Suprapubic skin (tissue), 4 donors: ENCODE measurements around the gene TMEM213. TPM values are rescaled to one million over a fixed set of nuclear protein-coding genes. Genes with fewer than 3 reads are reported as not detected.
"Not testable (repeated sequence)": the region's sequence is repeated elsewhere in the genome, so short reads cannot be mapped to it uniquely, and the experiment has no call there.

Source experiments
- DNase-seq, 2 donors: peaks; one replicate each; pipeline ENCODE4 v3.0.0-alpha.2; 2019; ENCODE audit warnings: low spot score in 2 of 2
- H3K27ac ChIP-seq: fragments of 200-600 bp; sonication (generic); one replicate; pipeline ENCODE4 v1.5.1; 2019
- H3K27me3 ChIP-seq: fragments of 200-600 bp; sonication (generic); one replicate; pipeline ENCODE4 v1.5.1; 2019
- H3K36me3 ChIP-seq: fragments of 200-600 bp; sonication (generic); one replicate; pipeline ENCODE4 v1.5.1; 2019
- H3K4me1 ChIP-seq: fragments of 200-600 bp; sonication (generic); one replicate; pipeline ENCODE4 v1.5.1; 2019
- H3K4me3 ChIP-seq: fragments of 200-600 bp; sonication (generic); one replicate; pipeline ENCODE4 v1.5.1; 2019; ENCODE audit warnings: mild to moderate bottlenecking
- H3K9me3 ChIP-seq: fragments of 200-600 bp; sonication (generic); one replicate; pipeline ENCODE4 v1.5.1; 2019
- CTCF ChIP-seq, 2 donors: fragments of 200-600 bp in 1 of 2; fragments of 450-650 bp in 1 of 2; sonication (generic) in 1 of 2; IDR thresholded peaks; one replicate each; pipeline ENCODE4 v1.5.1; 2016 to 2019; ENCODE audit warnings: antibody characterized with exemption in 2 of 2, mild to moderate bottlenecking in 1 of 2, moderate library complexity in 1 of 2
- EP300 ChIP-seq: sonication (generic); formaldehyde crosslinking; IDR thresholded peaks from one replicate; pipeline ENCODE4 v1.6.1; 2017; ENCODE audit warnings: antibody characterized with exemption
- POLR2A ChIP-seq, 2 donors: fragments of 450-650 bp; IDR thresholded peaks; one replicate each; pipeline ENCODE4 v1.6.1; 2017; ENCODE audit warnings: antibody characterized with exemption in 2 of 2, mild to moderate bottlenecking in 2 of 2, moderate library complexity in 2 of 2
- POLR2AphosphoS5 ChIP-seq, 3 donors: sonication (generic); formaldehyde crosslinking; IDR thresholded peaks; one replicate each; pipeline ENCODE4 v1.6.1; 2017; ENCODE audit warnings: antibody characterized with exemption in 3 of 3
- WGBS: methylation state at CpG from one replicate; pipeline ENCODE4 v1.1.5; 2018; 5-methylcytosine and 5-hydroxymethylcytosine counted together
- total RNA-seq, 4 donors: library from RNA; depleted of rRNA; stranded (reverse); fragments of >200 nt; gene quantifications; one replicate each; pipeline ENCODE4 v1.1.0, GENCODE V29; 2016

The TMEM213 gene
- total RNA-seq, 4 donors from 2014 or later, result 11.4 to 20.8 (median 14.8) TPM

GRCh38 chr7:138776166-138776833 lies 21.5 kb upstream of the TMEM213 start:
- Histone ChIP-seq H3K27me3 (peaks cover 4% of the 10 kb centered on the region), H3K9me3 (no peaks in the 10 kb centered on the region), H3K36me3 (no peaks in the 10 kb centered on the region), H3K27ac (peak overlapping the region; percentile 28), H3K4me1 (no peaks in the 10 kb centered on the region), H3K4me3 (no peak overlapping the region)
- 43% methylated on average over 10 of the region's 10 CpGs for WGBS
- peak in 1 of 2 donors; percentile 18 for DNase-seq
- no peak for TF ChIP-seq POLR2A (IDR thresholded peaks at IDR 0.05)
- no peak for TF ChIP-seq CTCF (IDR thresholded peaks at IDR 0.05)
- no peak for TF ChIP-seq POLR2AphosphoS5 (IDR thresholded peaks at IDR 0.05)
- TF ChIP-seq EP300, result no peak

- TF ChIP-seq CTCF (IDR thresholded peaks at IDR 0.05), result no peak
- TF ChIP-seq POLR2A (IDR thresholded peaks at IDR 0.05), result no peak
- TF ChIP-seq EP300, result no peak
- no peak for TF ChIP-seq POLR2AphosphoS5 (IDR thresholded peaks at IDR 0.05)
- Histone ChIP-seq H3K36me3 (no peaks in the 10 kb centered on the region), H3K4me3 (no peak overlapping the region), H3K27ac (no peak overlapping the region), H3K27me3 (no peaks in the 10 kb centered on the region), H3K4me1 (no peaks in the 10 kb centered on the region), H3K9me3 (no peaks in the 10 kb centered on the region)
- 82% methylated on average over 2 of the region's 2 CpGs for WGBS
- no peak for DNase-seq
These were observed 16.8 kb upstream of the TMEM213 start for GRCh38 chr7:138781004-138781403.

GRCh38 chr7:138784692-138785091 lies 13.1 kb upstream of the TMEM213 start:
- DNase-seq, result no peak
- no peaks in the 10 kb centered on the region for H3K27me3 ChIP-seq
- peaks cover 4% of the 10 kb centered on the region for H3K9me3 ChIP-seq
- H3K4me1 ChIP-seq, result no peaks in the 10 kb centered on the region
- TF ChIP-seq POLR2AphosphoS5 (IDR thresholded peaks at IDR 0.05) (no peak), EP300 (no peak), CTCF (IDR thresholded peaks at IDR 0.05) (no peak), POLR2A (IDR thresholded peaks at IDR 0.05) (no peak)
- H3K4me3 ChIP-seq, result no peak overlapping the region
- WGBS, result 35% methylated on average over 4 of the region's 4 CpGs
- H3K27ac ChIP-seq, result no peak overlapping the region
- no peaks in the 10 kb centered on the region for H3K36me3 ChIP-seq

GRCh38 chr7:138785587-138786437 lies 12.0 kb upstream of the TMEM213 start:
- Histone ChIP-seq H3K9me3 (peaks cover 4% of the 10 kb centered on the region), H3K4me3 (no peak overlapping the region), H3K4me1 (no peaks in the 10 kb centered on the region), H3K36me3 (no peaks in the 10 kb centered on the region), H3K27me3 (no peaks in the 10 kb centered on the region), H3K27ac (no peak overlapping the region)
- TF ChIP-seq EP300 (no peak), POLR2AphosphoS5 (IDR thresholded peaks at IDR 0.05) (no peak), POLR2A (IDR thresholded peaks at IDR 0.05) (no peak), CTCF (IDR thresholded peaks at IDR 0.05) (no peak)
- DNase-seq, result no peak
- 40% methylated on average over 10 of the region's 10 CpGs for WGBS

- Histone ChIP-seq H3K27ac (no peak overlapping the region), H3K36me3 (no peaks in the 10 kb centered on the region), H3K4me3 (no peak overlapping the region), H3K9me3 (no peaks in the 10 kb centered on the region), H3K27me3 (no peaks in the 10 kb centered on the region), H3K4me1 (no peaks in the 10 kb centered on the region)
- TF ChIP-seq POLR2AphosphoS5 (IDR thresholded peaks at IDR 0.05) (no peak), CTCF (IDR thresholded peaks at IDR 0.05) (no peak), EP300 (no peak), POLR2A (IDR thresholded peaks at IDR 0.05) (no peak)
- DNase-seq, result peak in 1 of 2 donors; percentile 21
- 83% methylated on average over 9 of the region's 9 CpGs for WGBS
These were observed 1.7 kb upstream of the TMEM213 start for GRCh38 chr7:138796038-138796615.

GRCh38 chr7:138797046-138797445 lies 748 bp upstream of the TMEM213 start:
- WGBS, result 77% methylated on average over 4 of the region's 4 CpGs
- H3K4me3 ChIP-seq, result not testable (repeated sequence)

More at GRCh38 chr7:138797046-138797445, 748 bp upstream of the TMEM213 start:
- not testable (repeated sequence) for H3K27me3 ChIP-seq, H3K27ac ChIP-seq, H3K4me1 ChIP-seq, H3K9me3 ChIP-seq, DNase-seq, H3K36me3 ChIP-seq
